GM18867 (cell line): ENCODE measurements around the gene FAM89A.
"Not testable (repeated sequence)": the region's sequence is repeated elsewhere in the genome, so short reads cannot be mapped to it uniquely, and the experiment has no call there.

Experiments
- ATAC-seq: cut with Tn5 transposase; IDR thresholded peaks from one replicate; pipeline ENCODE4 v1.9.1; 2021; ENCODE audit warnings: mild to moderate bottlenecking, moderate library complexity; ENCODE audit not compliant: unreplicated experiment

FAM89A gene

DNA sequence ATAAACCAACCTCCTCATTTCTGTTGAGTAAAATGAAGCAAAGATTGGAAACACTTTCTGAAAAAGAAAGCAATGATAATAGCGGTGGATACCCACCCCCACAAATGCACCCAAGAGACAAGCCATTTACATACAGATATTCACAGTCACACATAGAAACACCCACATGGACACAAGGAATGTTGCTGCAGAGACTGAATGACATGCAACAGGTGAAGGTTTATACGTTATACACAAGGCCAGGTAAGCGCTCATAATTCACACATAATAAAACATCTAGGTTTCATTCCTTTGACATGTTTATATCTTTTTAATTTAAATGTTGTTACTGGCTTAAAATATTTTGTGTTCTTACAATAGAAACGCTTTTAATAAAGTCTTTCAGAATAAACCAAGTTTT is 39.9 kb downstream of the FAM89A start:
- ATAC-seq = no peak

DNA sequence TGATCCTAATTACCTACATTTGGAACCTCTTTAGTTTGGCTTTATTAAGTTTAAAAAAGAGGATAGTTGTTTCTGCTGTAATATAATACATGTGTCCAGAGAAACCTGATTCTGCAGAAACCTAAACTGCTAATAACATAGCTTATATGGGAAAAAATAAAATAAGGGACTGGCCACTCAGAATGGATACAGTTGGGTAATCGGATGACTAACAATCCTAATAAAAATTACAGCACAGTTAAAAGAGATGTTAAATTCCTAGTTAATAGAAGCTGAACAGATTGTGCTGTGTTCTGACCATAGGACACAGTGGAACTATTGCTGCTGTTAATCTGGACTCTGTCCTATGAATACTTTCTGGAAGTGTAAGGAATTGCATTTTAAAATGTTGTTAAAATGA is 45.2 kb downstream of the FAM89A start:
- ATAC-seq = no peak

DNA sequence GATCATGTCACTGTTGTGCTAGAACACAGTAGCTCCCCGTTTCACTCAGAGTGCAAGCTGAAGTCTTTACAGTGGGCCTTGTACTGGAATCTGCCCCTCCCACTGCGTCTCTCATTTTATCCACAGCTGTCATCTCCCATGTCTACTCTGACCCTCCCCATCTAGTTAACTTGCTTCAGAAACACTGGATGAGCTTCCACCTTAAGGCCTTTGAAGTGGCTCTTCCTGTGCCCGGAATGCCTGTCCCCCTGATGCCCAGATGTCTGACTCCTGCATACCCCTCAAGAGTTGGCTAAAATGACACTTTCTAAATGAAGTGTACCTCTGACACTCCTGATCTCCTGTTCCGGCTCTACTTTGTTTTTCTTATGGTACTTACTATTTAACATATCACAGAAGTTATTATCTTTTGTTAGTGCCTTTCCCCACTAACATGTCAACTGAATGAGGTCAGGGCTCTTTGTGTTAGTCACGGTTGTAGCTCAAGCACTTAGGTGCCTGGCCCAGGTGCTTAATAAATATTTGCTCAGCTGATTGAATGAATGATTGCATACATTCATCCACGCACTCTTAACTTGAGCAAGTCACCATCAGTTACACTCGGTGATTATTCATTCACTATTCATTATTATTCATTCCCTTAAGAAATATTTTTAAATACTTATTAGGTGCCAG is 47.8 kb downstream of the FAM89A start:
- ATAC-seq = no peak

DNA sequence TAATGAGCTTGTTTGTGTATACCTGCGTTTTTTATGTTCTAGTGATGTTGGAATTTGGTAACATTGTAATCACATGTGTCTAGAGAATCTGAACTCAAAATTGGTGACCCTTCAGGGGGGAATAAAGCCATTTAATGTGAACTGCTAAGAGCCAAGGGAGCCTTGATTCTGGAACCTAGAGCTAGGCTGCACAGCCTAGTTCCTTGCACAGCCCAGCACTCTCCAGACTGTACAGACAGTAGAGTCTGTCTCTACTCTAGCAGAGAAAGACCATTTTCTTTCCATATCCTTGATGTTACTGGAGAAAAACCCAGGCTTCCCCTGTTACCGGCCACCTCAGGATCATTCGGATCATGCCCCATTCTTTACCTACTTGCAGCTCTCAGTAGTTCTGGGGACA is 52.6 kb downstream of the FAM89A start:
- no peak for ATAC-seq

DNA sequence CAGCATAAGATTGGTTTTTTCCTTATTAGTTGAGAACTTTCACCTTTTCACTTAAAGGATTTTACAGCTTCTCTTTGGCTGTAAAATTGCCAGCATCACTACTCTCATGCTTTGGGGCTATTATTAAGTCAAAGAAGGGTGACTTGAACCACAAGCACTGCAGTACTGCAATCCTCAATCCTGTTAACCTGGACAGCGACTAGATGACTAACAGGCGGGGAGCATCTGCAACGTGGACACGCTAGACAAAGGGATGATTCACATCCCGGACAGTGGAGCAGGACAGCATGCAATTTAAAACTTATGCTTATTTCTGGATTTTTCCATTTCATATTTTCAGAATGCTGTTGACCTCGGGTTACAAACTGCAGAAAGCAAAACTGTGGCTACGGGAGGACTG is 53.1 kb downstream of the FAM89A start:
- ATAC-seq = no peak

DNA sequence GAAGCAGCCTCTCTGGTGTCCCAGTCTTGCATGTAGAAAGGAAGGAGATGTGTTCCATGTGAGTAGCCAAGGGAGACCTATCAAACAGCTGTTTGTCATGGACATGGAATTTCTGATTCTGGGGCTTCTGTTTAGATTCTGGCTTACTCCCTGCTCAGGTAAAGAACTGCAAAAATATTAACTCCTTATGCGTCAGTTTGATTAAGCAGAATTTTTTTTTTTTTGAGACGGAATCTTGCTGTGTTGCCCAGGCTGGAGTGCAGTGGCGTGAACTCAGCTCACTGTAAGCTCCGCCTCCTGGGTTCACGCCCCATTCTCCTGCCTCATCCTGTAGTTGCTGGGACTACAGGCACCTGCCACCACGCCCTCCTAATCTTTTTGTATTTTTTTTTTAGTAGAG is 54.3 kb downstream of the FAM89A start:
- ATAC-seq = no peak

DNA sequence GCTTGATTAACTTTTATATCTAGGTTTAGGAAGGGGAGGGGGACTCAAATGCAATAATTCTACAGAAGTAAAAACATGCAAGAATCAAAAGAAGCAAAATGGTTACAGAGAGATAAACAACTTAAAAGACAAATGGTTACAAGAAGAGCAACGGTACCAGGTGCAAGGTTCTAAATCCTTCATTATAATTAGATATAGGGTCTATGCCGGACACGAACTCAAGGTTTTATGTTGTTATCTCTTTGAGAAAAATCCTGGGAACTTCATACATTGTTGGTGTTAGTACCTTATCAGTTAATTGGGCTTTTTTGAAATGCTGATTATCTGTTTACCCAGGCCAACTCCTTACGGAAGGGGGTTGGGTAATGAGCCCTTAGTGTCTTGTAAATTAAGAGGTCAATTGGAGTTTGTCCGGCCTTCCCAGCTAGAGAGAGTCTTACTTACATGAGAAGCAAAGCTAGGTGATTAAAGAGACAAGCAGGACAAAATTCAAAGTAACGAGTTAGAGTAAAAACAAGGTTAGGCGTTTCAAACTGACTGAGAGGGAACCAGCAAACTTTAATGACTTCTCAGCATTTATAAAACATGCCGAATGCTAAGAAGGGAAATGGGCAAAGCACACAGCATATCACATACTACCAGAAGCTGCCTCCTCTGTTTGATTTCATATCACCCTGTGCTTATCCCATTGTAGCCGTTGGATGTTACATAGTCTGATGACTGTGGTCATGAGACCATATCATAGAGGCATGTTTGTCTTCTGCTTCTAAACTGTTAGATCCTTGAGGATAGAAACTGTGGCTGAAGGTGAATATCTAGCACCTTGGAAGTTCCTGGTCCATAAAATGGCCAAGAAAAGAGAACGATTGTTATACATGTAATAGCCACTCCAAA is 55.2 kb downstream of the FAM89A start:
- not testable (repeated sequence) for ATAC-seq

DNA sequence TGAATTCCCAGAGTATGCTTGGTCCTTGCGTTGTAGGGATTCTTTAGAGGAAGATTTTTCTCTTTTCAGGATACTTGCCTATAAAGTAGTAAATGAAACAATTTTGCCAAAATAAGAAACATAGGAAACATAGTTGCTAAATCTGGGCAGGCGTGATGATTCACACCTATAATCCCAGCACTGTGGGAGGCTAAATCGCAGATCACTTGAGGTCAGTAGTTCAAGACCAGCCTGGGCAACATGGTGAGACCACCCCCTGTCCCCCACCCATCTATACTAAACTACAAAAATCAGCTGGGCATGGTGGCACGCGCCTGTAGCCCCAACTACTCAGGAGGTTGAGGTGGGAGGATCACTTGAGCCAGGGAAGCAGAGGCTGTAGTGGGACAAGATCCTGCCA is 56.2 kb downstream of the FAM89A start:
- no peak for ATAC-seq

DNA sequence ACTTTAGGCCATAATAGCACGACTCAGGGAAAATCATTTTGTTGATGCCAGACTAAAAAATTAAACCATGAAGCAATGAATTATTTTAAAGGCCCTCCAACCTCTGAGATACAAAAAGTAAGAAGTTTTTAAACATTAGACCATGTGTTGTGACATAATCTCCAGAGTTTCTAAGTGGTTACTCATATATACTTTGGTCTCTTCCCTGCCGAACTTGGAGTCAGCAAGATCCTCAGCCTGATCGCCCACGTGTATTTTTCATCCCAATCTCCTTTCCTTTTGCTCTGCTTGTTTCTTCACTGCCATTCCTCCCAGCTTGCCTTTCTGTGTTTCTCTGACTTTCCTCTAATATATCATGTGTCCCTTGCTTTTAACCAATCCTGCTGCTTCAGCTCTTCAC is 57.4 kb downstream of the FAM89A start:
- no peak for ATAC-seq

DNA sequence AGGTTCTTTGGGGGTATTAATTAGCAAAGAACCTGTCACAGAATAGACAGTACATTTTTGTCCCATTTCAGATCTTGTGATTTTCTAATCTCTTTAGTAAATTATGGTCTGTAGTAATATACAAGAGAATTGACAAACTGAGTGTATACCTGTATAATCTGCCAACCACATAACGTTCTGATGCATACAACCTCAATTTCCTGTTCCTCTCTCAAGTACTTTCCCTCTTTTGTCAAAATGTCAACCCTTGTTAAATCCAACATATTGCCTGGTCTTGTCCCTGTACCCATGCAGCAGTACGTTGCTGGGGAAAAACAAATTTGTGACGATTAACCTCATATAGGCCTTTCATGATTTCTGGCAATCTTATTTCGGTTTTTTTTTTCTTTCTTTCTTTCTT is 60.1 kb downstream of the FAM89A start:
- no peak for ATAC-seq

DNA sequence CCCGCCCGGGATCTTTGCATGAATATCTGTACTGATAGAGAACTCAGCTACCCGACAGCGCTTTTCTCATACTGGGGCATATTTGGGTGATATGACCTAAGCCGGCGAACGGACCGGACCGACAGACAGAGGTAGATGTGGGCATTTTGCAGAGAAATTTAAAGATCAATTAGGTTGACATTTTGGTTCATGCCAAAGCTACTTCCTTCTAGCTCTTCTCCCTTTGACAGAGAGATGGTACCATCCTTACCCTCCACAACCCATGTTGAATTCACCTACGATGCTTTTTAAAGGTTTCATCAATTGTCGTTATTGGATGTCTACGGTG is 60.7 kb downstream of the FAM89A start:
- ATAC-seq = no peak

DNA sequence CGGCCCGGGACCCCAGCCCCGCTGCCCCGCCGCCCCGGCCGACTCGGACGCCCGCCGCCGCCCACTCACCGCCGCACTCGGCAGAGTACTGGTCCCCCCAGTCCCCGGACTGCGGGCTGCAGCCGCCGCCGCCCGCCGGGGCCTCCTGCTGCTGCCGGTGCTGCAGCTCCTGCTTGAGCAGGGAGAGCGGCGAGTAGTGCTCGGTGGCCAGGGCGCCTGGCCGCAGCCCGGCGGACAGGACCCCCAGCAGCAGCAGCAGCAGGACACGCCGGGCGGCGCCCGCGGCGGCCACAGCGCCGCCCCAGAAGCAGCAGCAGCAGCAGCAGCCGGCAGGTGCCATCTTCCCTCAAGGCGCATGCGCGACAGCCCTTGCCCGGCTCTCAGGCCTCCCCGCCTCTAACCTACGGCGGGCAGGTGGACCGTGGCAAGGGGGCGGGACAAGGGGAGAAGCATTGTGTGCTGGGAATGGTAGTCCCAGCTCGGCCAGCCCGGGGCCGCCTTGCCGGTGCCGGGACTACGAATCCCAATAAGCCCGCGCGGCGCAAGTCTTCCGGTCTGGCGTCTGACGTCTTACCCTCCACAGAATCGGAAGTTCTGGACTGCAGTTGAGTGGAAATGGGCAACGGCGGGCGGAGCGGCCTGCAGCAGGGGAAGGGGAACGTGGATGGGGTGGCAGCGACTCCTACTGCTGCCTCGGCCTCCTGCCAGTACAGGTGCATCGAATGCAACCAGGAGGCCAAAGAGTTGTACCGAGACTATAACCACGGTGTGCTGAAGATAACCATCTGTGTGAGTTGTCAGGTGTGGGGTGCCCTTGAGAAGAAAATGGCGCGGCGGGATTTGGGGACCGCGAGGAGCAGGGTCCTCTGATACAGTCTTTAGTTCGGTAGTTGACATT is 61.3 kb downstream of the FAM89A start, which contains the start of the genes ARV1 and TTC13:
TSS of gene ARV1 (plus strand) at position 604 of the 898 bp plus-strand sequence. CDS start at position 616, 12 bp downstream.
TSS of gene TTC13 (minus strand) at position 371 of the 898 bp plus-strand sequence. CDS start at position 340, 31 bp downstream.
- peak; percentile 92 for ATAC-seq

DNA sequence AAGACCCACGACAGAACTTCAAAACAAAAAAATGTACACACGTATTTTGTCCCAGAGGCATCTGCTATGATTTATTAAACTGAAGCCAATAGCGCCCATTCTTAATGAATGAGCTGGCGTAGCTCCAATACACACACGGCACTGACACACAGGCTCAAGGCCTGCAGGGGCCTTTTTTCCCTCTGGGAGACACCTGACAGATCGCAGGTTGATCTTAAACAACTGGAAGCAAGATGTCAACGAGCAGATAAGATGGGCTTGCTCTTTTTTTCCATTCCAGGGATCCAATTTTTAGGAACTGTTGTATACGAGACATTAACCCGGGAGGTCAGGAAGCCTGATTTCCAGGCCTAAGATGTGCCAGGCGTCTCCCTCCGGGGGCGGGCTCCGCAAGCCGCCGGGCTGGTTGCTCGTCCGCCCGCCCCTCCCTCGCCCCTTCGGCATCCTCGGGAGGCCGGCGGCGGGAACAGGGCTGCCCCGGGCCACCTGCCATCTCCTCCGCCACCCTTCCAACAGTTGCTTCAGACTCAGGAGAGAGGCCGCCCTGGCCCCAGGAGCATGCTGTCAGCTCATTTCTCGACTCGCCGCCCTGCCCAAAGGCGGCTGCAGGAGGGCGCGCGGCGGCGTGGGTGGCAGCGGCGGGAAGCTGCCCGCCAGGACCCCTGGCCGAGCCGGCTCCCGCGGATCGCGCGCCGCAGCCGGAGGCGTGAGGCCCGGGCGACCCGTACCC is 62.1 kb downstream of the FAM89A start:
- peak; percentile 10 for ATAC-seq

DNA sequence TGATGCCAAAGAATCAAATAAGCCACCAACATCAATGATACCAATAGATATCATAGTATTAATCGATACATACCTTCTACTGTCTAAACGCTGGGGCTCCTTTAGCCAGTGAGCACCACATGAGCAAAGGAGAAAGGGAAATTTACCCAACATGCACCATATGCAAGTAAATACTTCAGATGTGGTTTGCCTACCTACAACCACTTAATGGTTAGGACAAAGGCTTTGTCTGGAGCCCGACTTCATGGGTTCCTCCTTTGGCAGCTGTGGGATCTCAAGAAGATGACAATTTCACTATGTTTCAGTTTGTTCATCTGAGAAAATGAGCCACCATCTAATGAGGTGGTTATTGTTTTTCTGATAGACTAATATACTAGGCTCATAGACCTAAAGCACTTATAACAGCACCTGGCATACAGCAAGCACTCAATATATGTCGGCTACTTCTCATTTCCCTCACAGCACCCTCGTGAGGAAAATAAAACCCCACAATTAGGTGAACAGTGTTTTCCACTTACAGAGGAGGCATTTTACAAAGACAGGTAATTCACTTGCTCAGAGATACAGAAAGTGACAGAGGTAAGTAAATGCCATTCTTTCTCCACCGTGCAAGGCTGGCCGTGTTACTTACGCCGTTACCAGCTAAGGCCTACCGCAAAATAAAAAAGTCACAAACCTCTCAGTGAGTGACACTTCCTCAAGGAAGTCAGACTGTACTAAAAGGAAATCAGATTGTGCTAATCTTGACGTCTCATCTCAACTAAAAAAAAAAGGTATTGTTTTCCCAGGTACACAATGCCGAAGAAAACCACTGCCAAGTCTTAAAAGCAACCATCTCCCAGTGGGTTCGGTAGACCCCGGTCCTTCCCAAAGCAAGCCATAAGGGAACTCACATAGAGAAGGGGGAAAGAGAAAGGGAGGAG is 63.0 kb downstream of the FAM89A start:
- ATAC-seq = no peak

DNA sequence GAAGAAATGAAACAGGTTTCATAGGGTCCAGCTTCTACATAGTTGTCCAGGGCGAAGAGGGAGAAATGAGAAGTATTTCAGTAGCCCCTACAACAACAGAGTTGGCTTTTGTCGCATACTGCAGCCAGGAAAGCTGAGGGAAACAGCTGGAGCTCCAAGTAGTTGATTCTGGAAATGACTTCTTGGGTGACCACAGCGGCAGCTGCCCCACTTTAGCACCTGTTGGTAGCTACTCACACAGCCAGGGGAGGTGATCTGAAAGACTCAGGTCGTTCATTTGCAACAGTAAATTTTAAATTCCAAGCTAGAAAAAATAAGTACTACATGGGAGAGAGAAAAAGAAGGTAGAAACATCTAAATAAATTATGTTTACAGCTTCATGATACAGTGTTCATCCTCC is 63.7 kb downstream of the FAM89A start:
- no peak for ATAC-seq

DNA sequence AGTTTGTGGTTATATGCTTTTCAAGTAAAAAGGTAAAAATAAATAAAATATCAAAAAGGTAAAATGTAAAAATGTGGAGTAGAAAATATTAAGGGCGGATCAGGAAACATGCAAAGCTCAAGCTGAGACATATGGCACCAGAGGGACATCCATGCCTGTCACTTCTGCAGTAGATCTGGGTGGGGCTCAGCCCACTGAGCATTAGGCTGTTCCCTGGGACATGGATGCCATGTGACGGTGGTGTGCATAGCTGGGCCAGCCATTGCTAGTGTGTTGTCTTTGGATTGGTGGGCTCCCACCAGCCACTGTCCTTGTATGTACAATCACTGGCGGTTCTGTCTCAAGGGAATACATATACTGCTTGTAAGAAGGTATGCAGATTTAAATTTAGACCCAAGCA is 64.4 kb downstream of the FAM89A start:
- ATAC-seq = no peak

DNA sequence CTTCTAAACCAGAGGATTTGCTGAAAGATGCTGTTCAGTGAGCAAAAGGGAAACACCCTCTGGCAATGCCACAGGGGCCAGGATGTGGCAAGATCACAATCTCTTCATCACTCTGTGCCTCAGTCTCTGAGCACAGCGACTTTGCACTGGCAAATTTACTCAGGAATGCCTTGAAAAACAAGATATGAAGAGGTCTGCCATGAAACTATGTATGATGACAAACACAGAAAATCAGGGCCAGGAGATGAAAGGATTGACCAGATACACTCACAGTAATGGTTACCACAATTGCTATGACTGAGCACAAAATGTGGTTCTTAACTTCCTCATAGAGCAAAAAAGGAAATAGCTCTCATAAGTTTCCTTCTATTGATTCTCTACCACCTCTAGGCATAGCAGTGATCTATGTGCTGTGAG is 67.2 kb downstream of the FAM89A start:
- ATAC-seq = peak; percentile 88

DNA sequence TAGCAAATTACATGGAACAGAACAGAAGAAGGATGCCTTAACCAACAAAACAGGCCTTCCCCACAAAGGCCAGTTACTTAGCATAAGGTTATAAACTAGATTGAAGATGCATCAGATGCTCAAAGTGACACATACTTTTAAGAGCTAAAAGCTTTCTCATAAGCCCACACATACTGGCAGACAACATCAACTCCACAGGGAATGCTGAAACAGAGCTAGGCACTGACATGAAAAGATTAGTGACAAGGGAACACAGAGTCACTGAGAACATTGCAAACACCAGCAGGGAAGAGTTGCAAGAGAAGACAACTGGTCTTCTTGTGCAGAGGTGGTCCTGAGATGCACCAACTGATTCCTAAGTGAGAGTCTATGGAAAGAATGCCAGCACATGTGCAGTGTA is 68.3 kb downstream of the FAM89A start:
- ATAC-seq = no peak

DNA sequence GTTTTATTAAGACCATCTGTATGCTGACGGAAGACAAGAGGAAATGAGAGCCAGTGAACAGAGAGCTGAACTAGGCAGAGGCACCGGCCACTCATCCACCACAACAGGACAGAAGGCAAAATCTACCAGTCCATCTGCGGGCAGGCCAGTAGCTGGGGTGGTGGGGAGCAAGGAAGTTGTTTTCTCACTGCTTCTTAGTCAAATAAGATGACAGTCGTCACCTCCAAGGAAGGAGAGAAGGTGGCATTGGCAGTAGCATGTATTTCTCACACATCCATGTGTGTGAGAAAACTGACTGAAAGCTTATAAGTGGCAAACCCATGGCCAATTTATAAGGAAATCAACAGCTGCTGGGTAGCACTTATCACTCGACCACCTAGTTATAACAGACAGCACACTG is 69.6 kb downstream of the FAM89A start:
- no peak for ATAC-seq
